ENCODE measurements around the gene GNAI1.

Gene GNAI1

DNA sequence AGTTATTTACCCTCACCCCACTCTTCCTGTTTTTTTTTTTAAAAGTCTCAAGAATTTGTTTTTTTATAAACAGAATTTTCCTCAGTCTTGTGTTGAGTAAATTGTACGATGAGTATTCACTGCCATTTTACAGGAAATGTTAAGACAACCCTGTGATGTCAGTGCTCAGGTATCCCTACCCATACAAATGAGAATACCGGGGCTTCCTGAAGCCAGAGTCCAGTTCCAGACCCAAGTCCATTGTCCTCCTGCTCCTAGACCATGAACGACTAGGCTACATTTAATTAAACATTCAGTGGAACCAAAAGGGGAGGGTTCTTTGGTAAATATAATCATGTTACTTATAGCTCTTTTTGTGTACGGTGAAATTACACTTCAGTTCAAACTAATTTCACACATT is 79.2 kb downstream of the GNAI1 start:
- DNase-seq (ENCODE audit: low read depth): no peak

DNA sequence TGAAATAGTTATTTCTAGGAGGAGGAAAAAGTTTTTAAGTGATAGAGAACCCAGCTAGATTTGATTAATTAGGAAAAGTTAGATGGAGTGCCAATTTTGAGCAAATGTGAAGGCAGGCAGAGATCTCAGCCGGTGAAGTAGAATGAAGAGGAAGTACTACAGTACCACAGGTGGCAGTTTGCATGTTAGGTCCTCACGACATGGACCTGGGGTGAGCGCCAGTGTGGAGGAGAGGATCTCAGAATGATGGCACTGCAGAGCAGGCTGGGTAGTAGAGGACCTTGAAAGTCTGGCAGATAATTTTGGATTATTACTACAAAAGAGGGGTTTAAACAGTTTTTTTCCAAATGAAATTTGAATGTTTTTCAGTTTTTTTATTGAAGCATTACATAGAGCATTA is 81.1 kb downstream of the GNAI1 start:
- DNase-seq (ENCODE audit: low read depth): no peak

DNA sequence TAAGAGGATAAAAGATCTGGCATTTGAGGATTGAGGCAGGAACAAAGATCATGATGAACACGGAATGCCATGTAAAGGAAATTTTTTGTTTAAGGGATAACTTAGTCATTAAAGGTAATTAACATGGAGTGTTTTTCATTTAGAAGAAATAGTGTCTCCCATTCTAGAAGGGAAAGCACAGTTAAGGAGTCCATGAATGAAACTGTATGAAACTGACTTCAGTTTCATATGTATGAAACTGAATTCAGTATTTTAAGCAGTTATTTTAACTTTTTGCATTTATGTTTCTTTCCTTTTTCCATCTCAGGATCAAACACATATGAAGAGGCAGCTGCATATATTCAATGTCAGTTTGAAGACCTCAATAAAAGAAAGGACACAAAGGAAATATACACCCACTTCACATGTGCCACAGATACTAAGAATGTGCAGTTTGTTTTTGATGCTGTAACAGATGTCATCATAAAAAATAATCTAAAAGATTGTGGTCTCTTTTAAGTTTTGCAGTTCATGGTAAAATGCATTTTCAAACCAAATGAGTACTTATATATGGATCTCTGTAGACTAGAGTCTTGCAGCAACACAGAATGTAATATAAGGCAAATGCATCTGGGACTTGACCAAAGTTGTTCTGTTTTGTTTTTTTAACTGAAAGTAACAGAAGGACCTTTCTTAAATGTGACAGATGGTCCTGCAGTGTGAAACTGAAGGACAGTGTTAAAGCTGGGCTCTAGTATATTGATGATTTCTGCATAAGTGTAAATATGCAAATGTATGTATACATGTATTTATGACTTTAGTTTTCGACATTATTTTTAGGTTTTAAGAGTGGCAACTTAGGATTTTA is 82.6 kb downstream of the GNAI1 start:
- no peak for DNase-seq (ENCODE audit: low read depth)

DNA sequence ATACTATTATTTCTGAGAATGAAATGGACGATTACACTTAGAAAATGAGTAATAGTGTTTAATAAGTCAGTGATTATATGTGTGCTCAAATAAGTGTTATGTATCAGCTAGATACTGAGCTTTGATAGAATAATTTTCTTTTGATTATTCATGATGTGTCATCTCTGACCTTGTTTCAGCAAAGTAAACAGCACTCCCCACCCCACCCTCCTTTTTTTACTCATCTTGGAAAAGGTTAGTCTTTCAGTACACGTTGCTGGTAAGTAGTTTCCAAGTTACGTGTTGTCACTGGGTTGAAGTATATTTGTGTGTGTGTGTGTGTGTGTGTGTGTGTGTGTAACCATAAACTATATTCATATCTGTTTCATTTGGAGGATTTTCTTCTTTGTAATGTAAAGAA is 84.1 kb downstream of the GNAI1 start:
- DNase-seq (ENCODE audit: low read depth): peak; percentile 33

DNA sequence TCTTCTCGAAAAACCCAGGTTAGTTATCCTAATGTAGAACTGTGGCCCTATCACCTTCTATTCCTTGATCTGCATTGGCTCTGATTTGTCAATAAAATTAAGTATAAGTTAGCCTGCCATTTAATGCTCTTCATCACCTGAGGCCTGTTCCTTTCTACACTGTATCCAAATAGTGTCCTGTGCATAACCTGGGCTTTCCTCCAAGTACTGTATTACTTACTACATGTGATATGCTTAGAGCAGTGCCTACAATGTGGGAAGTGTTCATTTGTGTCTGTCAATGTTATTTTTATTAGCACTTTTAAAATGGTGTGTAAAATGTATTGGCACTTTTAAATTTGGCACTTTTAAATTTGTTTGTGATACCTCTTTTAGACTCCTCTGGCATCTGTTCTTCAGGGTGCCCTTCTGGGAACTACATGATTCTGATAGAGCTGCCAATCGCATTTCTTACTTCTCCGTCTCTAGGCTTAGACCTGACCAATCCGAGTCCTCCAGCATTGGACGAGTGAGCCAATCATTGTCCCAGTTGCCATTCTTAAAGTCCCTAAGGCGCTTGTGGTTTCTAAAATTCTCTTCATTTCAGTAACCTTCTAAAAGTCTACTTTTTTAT is 85.5 kb downstream of the GNAI1 start:
- no peak for DNase-seq (ENCODE audit: low read depth)

DNA sequence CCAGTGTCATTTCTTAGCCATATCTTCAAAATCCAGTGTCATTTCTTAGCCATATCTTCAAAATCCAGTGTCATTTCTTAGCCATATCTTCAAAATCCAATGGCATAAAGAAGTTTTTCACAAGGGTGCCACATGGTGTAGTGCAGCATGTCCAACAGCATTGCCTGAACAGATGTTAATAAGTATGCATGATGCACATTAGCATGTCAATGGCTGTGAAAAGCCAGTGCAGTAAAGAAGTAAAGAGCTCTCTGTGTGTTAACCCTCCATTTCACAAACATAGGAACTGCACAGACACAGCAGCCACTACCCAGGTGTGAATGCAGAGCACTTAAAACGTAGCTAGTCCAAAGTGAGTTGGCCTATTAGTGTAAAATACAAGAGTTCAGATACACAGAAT is 89.8 kb downstream of the GNAI1 start:
- no peak for DNase-seq (ENCODE audit: low read depth)

DNA sequence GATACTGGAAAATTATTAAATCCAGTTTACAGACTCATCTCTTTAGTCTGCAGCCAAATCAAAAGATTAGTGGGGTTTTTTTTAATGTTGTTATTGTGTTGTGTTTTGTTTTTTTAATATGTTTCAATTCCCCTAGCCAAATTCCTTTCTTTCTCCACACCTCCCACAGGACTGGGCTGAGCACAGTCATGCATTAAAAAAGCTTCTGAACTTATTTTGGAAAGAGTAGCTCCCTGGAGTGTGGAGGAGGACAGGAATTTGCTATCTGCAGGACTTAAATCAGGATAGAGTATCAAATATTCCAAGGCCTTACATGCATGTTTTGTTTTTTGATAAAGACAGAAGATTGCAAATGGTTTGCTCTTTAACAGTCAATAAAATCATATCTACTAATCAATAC is 90.7 kb downstream of the GNAI1 start:
- no peak for DNase-seq (ENCODE audit: low read depth)

DNA sequence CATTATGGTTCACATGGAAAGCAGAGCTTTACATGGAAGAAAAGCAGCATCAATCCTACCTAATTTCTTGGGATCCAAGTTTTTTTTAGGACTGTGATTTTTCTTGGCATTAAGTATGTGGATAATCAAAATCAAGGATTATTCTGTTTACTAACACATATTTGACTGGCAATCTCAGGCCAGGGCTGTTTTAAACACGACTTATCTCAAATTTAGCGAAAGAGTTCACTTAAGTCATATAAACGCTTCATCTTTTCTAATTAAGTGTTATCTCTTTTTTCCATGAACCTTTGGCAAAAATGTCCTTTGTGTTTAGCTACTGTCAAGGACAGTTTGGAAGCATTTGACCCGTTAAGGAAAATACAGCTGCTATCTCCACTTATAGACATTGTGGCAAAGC is 92.0 kb downstream of the GNAI1 start:
- no peak for DNase-seq (ENCODE audit: low read depth)

DNA sequence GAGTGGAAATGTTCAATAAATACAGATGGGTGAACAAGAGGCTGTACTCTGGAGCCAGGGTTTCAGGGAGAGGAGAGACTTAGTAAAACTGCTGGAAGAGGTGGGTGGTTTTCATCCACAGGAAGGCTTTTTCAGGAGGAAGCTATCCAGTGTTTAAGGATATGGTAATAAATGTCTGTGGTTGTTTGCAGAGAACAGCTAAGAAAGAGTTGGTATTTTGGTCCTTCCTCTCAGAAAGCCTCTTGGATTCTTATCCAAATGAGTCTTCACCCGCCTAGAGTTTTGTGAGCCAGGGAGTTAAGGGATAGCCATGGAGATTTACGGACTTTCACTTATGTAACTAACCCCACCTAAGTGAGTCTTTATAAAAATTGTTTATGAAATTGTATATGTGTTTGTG is 95.7 kb downstream of the GNAI1 start:
- DNase-seq (ENCODE audit: low read depth): no peak

DNA sequence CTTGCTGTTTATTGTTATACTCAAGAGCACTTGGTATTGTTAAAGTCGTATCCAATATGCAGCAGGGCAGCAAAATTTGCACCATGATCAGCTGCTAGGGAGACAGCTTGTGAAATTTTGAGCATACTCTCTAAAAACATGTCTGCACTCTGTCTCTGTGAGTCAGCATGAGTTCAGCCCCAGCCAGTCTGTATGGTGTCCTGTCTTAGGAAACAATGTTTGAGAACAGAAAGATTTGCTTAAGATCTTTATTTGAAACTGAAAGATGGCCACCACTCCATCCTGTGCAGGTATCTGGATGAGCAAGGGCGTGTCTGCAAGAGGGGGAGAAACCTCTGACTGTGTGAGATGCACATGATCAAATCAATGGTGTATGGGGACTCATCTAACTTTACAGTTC is 97.1 kb downstream of the GNAI1 start:
- DNase-seq (ENCODE audit: low read depth): no peak

DNA sequence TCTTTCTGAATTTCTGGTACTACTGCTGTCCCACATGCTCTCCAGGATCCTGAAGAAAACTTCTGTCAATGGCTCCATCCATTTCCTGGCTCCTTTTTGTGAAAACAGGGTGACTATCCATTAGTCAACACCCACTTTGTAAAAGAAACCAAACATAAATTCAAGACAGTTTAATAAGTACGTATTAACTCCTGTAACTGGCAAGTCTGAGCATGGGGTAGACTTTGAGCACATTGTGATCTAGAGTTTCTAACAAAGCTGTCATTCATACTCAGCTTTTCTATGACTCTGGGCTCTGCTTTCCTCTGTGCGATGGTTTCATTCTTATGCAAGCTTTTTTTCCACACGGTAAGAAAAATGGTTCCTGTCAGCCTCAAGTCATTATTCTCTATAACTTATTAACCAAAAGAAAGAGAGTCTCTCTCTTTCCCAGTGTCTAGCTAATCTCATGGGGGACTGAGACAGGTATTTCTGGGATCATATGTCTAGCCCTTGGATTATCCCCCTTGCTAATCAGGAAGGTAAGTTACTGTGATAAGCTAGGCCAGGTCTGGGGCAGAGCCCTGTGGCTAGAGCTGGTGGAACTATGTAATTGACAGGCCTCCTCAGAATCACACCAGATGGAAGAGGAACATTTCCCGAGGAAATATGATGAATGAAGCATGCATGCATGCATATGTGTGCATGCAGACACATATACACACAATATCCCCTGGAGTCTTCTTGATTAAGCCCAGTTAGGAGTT is 98.5 kb downstream of the GNAI1 start:
- no peak for DNase-seq (ENCODE audit: low read depth)

DNA sequence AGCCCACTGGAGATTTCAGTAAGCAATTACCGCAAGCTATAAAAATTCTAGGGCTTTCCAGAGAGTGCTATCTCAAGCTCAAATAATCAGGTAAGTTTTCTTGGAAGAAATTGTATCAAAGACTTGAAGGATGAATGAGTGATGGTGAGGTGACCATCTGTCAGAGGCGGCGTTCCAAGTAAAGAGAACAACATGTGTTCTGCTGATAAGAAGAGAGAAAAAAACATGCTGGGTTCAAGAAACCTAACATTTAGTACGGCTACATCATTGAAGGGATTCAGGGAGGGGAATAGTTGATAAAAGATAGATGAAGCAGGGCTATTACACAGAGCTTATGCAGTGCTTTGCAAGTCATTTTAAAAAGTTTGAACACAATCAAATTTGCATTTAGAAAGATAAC is 100.7 kb downstream of the GNAI1 start:
- DNase-seq (ENCODE audit: low read depth): no peak

DNA sequence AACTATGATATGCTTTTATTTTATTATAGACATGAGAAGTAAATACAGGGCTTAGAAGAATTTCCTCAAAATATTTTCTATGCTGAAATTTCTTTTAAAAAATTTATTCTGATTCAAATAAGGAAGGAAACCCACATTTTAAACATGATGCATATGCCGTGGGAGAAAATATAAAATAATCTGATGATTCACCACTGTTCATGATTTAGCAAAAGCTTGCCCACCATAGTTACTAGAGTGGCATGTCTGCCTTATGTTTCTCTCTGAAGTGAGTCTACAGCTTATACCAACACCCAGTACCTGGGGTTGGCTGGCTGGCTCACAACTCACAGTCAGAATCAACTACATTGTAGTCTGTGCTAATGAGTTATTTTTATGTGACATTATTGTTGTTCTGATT is 102.0 kb downstream of the GNAI1 start:
- no peak for DNase-seq (ENCODE audit: low read depth)

DNA sequence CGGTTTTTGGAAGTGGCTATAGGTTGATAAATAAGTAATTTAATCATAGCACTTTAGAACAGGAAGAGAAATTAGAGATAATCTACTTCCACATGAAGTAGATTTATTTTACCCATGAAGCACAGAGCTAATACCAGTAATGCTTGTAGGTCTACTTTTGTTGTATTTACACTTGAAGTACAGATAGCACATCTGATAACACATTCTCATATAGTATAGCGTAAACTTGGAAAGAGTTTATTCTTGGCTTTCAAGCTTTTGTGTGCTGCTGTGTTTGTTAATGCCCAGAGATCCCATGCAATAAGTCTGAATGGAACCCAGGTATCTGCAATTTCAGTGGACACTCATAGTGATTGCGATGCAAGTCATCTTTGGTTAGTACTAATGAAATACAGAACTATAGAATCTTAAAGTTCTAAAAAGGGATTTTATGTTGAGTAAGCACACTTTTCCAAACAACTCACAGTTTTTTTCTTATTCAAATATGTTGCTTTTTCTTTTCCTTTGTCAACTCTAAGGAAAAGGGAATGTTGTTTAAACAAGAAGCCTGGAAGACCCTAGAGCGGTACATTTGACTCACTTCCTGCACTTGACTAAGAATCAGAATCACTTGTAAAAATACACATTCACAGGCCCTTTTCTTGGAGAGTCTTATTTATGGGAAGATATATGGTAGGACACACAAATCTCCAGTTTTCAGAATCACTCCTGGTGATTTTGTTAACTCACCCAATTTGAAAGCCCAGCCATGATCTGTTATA is 105.8 kb downstream of the GNAI1 start:
- DNase-seq (ENCODE audit: low read depth): no peak

DNA sequence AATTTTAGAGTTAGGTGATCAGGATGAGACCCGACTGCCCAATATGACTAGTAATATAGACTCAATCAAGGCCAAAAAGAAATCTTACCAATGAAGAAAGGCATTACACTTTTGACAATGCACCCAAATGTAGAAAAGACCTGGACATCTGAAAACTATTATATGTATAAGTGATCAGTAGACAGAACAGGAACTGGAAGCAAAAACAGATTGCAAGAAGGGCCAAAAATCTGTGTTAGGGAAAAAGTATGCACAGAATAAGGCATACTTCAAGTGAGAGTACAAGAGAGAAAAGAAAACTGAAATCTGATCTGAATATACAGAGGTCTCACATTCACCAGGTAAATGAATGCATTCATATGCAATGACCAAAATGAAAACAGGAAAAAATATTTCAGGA is 107.0 kb downstream of the GNAI1 start:
- no peak for DNase-seq (ENCODE audit: low read depth)

DNA sequence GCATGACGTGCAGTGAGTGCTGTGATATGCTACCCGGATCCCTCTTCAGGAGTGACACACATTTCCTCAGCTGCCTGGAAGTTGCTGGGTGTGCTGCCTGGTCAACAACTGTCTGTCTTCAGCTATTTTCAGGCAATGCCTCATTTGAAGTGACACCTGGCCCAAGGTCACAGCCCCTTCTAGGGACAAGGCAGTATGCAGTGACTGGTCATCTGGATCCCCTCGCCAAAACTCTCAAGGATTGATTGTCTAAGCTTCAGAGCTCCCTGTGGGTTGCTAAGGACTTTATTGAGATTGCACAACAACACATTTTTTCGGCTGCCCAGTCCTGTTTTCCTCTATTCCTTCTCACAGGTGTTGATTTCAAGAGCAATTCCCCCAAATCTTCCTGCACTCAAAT is 108.8 kb downstream of the GNAI1 start:
- DNase-seq (ENCODE audit: low read depth): no peak

DNA sequence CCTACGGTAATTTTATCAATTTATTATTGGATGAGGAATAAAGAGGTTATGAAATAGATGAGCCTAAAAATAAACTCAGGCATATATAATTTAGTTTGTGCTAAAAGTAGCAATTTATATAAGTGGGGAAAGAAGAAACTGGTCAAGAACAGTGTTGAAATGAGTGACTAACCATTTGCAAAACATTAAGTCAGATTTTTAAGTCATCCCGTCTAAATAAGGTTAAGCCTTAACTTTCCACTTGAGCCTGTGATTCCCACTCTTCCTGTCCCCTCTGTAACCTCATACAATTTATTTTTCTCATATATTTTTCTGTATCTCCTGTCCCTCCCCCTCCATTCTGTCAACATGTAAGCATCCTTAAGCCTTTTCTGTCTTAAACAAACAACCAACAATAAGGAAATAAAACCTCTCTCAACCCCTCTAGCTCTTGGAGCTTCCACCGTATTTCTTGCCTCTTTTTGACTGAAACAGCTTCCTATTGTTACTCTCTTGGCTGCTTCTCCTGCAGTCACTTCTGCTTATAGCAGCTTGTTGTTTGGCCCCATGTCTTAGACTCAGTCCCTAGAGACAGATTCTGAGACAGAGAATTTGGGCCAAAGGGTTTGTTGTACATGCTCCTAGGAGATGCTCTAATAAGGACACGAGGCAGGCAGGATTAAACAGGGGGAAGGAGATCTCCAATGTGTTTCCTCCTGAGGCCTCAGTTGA is 109.7 kb downstream of the GNAI1 start:
- no peak for DNase-seq (ENCODE audit: low read depth)

DNA sequence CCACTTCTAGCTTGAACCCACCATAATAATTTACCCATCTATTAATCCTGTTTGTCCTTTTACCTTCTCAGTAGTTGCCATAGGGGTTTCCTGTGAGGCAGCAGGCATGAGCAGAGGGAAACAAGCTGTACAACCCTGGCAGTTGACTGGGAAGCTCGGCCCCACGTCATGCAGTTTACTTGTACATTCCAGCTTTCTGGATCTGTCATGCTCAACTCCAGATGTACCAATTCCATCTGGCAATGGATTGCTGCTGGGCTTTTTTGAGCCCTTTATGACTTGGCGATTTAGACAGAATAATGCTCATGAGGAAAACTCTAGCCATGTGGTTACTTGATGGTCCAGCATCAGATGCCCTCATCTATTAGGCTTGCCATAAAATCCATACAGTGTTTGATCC is 112.5 kb downstream of the GNAI1 start:
- peak; percentile 62 for DNase-seq (ENCODE audit: low read depth)

DNA sequence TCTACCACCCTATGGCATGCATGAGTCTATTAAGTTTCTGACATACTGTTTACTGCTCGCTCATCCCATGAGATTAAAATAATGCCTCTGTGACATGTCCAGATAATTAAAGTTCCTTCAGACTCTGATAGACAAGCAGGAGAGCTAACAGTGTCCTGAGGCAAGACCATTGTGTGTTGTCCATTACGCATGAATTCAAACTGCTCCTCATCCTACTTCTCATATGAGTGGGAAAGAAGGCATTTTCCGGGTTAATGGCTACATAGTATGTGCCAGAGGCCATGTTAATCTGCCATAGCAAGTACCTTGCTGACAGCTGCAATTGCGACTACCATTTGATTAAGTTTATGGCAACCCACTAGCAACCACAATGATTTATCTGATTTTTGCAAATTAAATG is 113.3 kb downstream of the GNAI1 start:
- no peak for DNase-seq (ENCODE audit: low read depth)

DNA sequence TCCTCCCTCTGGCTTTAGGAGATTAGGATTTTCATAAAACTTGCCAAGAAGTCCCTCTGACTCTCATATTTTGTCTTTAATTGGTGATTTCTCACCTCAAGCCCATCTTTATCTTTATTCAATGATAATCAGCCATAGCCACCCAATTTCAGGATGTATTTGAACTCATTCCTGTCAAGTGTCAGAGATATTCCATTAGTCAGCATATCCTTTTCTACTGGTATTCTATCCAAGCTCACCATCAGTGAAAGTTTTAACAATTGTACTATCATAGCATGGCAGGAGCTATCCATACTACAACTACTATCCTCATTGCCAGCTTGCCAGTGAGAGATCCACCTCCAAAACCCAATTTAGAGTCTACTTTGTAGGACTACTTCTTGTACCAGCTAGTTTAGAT is 114.6 kb downstream of the GNAI1 start:
- no peak for DNase-seq (ENCODE audit: low read depth)

DNA sequence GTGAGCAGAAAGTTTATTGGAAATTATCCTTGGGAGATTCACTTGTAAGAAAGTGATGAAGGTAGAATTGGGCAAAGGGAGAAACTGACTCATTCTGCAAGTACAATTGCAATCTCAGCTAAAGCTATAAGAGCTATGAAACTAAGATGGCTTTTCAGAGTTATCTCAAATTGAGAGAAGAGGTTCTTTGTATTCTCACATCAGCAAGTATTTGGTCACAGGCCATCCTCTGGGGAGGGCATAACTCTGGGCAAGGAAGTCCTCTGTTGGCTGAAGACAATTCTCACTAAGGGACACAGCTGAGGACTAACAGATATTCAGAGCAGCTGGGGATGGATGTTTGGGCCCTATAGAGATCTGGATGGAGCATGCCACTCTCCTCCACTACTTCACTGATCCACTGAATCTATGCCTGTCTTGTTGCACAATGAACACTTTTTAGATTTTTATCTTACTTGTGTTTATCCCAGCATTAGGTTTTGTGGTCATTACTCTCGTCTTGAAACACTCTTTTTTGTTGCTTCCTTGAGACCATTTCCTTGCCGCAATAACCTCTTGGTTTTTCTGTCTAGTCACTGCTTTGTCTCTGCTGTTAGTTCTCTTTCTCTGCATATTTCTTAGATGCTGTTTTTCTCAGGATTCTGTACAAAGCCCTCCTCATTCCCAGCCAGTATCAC is 115.1 kb downstream of the GNAI1 start:
- DNase-seq (ENCODE audit: low read depth): no peak
